Fibroblast of lung (primary cell): ENCODE results near the gene C11orf52.

Source experiments
- CTCF ChIP-seq, 2 donors: IDR thresholded peaks in 1 of 2; conservative IDR thresholded peaks in 1 of 2; 1 replicate in 1 of 2; 2 replicates in 1 of 2; pipeline ENCODE4 v1.5.1; 2011 to 2012; ENCODE audit warnings: low read length in 2 of 2, control low read depth in 1 of 2, inconsistent platforms in 1 of 2, low read depth in 1 of 2, mild to moderate bottlenecking in 1 of 2
- EZH2 ChIP-seq: IDR thresholded peaks from 2 replicates; pipeline ENCODE4 v1.5.1; 2012; ENCODE audit warnings: low read length, control low read depth, mild to moderate bottlenecking; ENCODE audit errors: missing control alignments

GRCh38 chr11:111947143-111947542 is 28.4 kb downstream of the C11orf52 start:
- TF ChIP-seq CTCF (conservative IDR thresholded peaks at IDR 0.05 in 1 of 2, IDR thresholded peaks at IDR 0.05 in 1 of 2; ENCODE audit: low read depth in 1 of 2, low read length in 2 of 2) (no peak), EZH2 (no peak)
